ENCODE data around the gene CHAC1.

- no peak for TF ChIP-seq CTCF (IDR thresholded peaks at IDR 0.05)
- no peak for TF ChIP-seq POLR2A (IDR thresholded peaks at IDR 0.05)
- TF ChIP-seq POLR2AphosphoS5 (IDR thresholded peaks at IDR 0.05) = no peak
These were observed 38.8 kb upstream of the CHAC1 start for GRCh38 chr15:40914486-40914885.
